AG04450 (cell line): ENCODE results near the gene MANBA. TPM values are rescaled to one million over a fixed set of nuclear protein-coding genes. Genes with fewer than 3 reads are reported as not detected.

ENCODE experiments used
- CTCF ChIA-PET: fragments of 300-600, 350-600 bp; formaldehyde crosslinking; extraction: SDS; loops from one replicate; lab custom pipeline; 2022; ENCODE audit warnings: antibody characterized with exemption, inconsistent platforms; lab: Charles Lee
- POLR2A ChIA-PET: fragments of 350-600 bp; formaldehyde crosslinking; extraction: SDS; loops from one replicate; lab custom pipeline; 2021; ENCODE audit warnings: antibody characterized with exemption, inconsistent platforms; lab: Yijun Ruan, JAX
- DNase-seq: peaks from one replicate; pipeline ENCODE4 v3.0.0-alpha.2; 2011; ENCODE audit warnings: low read depth, low spot score
- H3K27ac ChIP-seq: one replicate; pipeline ENCODE4 v1.5.1; 2012; ENCODE audit warnings: low read depth, low read length, control low read depth
- H3K27me3 ChIP-seq: one replicate; pipeline ENCODE4 v1.6.0; 2012; ENCODE audit warnings: low read length; ENCODE audit not compliant: control insufficient read depth, insufficient read depth
- H3K4me3 ChIP-seq: 2 replicates; pipeline ENCODE4 v1.5.1; 2011; ENCODE audit warnings: mild to moderate bottlenecking, low read depth, low read length, control low read depth
- H3K9me3 ChIP-seq: 2 replicates; pipeline ENCODE4 v1.5.1; 2012; ENCODE audit warnings: low read length; ENCODE audit not compliant: control insufficient read depth, insufficient read depth
- polyA plus RNA-seq: library from polyadenylated mRNA; depleted of rRNA; stranded (reverse); fragments of >200 nt; gene quantifications from 2 replicates; pipeline ENCODE4 v1.2.3, GENCODE V29; 2011; rRNA removed
- small RNA-seq: library from RNA; depleted of rRNA; stranded (forward); fragments of <200 nt; gene quantifications from one replicate; pipeline ENCODE3, GENCODE V24; 2012; ENCODE audit warnings: low read depth; ENCODE audit not compliant: insufficient read length
- TF ChIP-seq, protein P1 (sequence below): IDR thresholded peaks from 2 replicates; pipeline ENCODE4 v1.5.1; 2011; ENCODE audit warnings: low read depth, low read length, control low read depth, inconsistent platforms

MANBA gene
- polyA plus RNA-seq, 1 experiment = 20.9 TPM

DNA sequence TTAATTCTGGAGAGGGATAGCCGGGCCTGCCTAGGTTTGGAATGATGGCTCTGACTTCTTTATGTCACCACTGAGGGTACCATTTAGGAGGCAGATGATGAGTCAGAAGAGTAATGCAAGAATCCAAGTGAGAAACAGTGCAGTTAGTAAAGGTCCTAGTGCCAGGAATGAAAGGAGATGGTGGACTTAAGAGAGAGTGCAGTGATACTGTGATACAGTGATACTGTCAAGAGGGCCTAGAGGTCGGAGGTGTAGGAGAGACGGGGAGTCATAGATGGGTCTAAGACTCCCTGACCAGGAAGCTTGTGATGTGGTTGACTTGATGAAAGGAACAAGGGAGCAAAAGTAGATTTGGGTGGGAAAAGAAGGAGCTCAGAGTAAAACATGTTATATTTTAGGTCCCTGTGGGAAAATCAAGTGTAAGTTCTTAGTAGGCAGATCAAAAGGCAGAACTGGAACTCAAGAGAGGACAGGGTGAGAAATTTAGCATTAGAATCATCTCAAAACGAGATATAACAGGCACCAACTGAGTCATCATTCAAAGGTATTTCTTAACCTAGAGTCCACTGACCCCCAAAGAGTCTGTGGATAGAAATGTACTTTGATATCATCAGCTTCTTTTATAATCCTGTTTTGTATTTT is 174.6 kb downstream of the MANBA start:
- H3K27me3 ChIP-seq = no peaks in the 10 kb centered on the region
- H3K27ac ChIP-seq = no peak overlapping the region
- POLR2A ChIA-PET = no interaction called here
- peaks cover 2% of the 10 kb centered on the region; the same call in 1 of the 2 replicates for H3K9me3 ChIP-seq
- no peak overlapping the region for H3K4me3 ChIP-seq
- no peak for DNase-seq
- TF ChIP-seq, protein P1, sequence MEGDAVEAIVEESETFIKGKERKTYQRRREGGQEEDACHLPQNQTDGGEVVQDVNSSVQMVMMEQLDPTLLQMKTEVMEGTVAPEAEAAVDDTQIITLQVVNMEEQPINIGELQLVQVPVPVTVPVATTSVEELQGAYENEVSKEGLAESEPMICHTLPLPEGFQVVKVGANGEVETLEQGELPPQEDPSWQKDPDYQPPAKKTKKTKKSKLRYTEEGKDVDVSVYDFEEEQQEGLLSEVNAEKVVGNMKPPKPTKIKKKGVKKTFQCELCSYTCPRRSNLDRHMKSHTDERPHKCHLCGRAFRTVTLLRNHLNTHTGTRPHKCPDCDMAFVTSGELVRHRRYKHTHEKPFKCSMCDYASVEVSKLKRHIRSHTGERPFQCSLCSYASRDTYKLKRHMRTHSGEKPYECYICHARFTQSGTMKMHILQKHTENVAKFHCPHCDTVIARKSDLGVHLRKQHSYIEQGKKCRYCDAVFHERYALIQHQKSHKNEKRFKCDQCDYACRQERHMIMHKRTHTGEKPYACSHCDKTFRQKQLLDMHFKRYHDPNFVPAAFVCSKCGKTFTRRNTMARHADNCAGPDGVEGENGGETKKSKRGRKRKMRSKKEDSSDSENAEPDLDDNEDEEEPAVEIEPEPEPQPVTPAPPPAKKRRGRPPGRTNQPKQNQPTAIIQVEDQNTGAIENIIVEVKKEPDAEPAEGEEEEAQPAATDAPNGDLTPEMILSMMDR = no peak
- CTCF ChIA-PET = no interaction called here

DNA sequence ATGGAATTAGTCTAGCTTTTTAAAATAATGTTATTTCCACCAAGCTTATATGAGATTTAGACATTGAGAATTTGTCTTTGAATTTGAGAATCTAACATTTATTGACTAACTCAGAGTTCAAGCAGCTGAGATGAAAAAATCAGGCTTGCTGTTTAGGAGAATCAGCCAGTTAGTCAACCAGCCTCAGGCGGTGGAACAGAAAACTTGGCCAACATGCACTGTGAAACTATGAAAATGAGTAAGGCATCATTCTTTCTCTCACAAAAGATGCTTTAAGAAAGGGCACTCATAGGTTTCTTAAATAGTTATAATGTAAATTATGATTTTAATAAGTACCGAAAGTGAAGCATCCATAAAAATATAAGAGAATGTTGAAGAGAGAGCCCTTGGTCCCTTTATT is 175.4 kb downstream of the MANBA start:
- POLR2A ChIA-PET = no interaction called here

DNA sequence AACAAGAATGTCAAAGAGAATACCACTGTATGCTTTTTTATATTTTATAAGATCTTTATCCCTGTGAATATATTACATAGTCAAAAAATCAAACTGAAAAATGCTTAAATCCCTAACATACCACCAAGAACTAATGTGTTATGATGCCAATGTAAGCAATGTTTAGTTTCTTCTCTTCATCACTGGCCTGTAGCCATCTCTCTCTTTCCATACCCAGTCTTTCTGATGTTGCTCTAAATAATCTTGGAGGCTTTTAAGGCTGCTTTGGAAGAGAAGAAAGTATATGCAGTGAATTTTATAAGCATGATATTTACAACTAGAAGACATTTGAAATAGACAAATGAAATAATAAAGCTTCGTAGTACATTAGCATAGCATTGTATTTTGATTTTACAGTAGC is 176.7 kb downstream of the MANBA start:
- Histone ChIP-seq H3K27ac (no peak overlapping the region), H3K27me3 (no peaks in the 10 kb centered on the region), H3K9me3 (no peaks in the 10 kb centered on the region), H3K4me3 (no peak overlapping the region)
- CTCF ChIA-PET = no interaction called here
- DNase-seq = no peak
- POLR2A ChIA-PET = no interaction called here
- TF ChIP-seq, protein P1 = no peak

More for the DNA sequence above, 175.4 kb downstream of the MANBA start:
- DNase-seq = no peak
- H3K27ac ChIP-seq = no peak overlapping the region
- no peaks in the 10 kb centered on the region for H3K27me3 ChIP-seq
- TF ChIP-seq, protein P1 = no peak
- CTCF ChIA-PET = interaction anchor here (0.7 kb wide), 1 partner anchor 154 kb away, joined by 4 read pairs; no protein-coding TSS in a partner anchor
- H3K9me3 ChIP-seq = no peaks in the 10 kb centered on the region
- H3K4me3 ChIP-seq = no peak overlapping the region

Small RNA genes within 50 kb of the gene (small RNA-seq; reads per million reads assigned to genes)
- not detected for gene AC018797.1

Other genes with a start within 250 kb of the MANBA start
- 381 and 534 TPM in 2 replicates for gene UBE2D3, start 66.6 kb upstream of the MANBA start, polyA plus RNA-seq
- 23.2 and 30.6 TPM in 2 replicates for gene CISD2, start 108.0 kb upstream of the MANBA start, polyA plus RNA-seq